H1 (cell line): Measurements from ENCODE around the gene GLS. TPM values are rescaled to one million over a fixed set of nuclear protein-coding genes. Genes with fewer than 3 reads are reported as not detected.

Experiments
- CTCF ChIA-PET: fragments of 300-600 bp; sonication (Branson Sonifier 250); formaldehyde crosslinking; loops from one replicate; lab custom pipeline; 2021; ENCODE audit not compliant: partially characterized antibody; lab: Charles Lee
- POLR2A ChIA-PET: fragments of 300-600 bp; sonication (Branson Sonifier 250); formaldehyde crosslinking; loops from one replicate; lab custom pipeline; 2021; ENCODE audit warnings: inconsistent platforms; ENCODE audit not compliant: partially characterized antibody; lab: Charles Lee
- DNase-seq, 2 experiments: peaks; one replicate each; pipeline versions ENCODE4 v3.0.0 to v3.0.0-alpha.2; 2010 to 2022; ENCODE audit warnings: low spot score in 2 of 2, low read depth in 1 of 2, mixed read lengths in 1 of 2
- FAIRE-seq: peaks from 2 replicates; lab custom pipeline; 2011; peaks lifted over from hg19 to GRCh38; lab: Jason Lieb, UNC
- H2AFZ ChIP-seq: 2 replicates; pipeline ENCODE4 v1.8.1; 2012; ENCODE audit warnings: low read length, inconsistent platforms
- H2AK5ac ChIP-seq: 2 replicates; pipeline ENCODE4 v1.6.1; 2013; ENCODE audit warnings: low read depth, low read length
- H2BK120ac ChIP-seq: replicated peaks from 2 replicates; pipeline ENCODE3; 2013; ENCODE audit warnings: low read depth, low read length, inconsistent platforms
- H2BK12ac ChIP-seq: 2 replicates; pipeline ENCODE4 v1.6.1; 2013; ENCODE audit warnings: low read depth, low read length
- H2BK15ac ChIP-seq: 2 replicates; pipeline ENCODE4 v1.6.1; 2013; ENCODE audit warnings: low read length
- H2BK20ac ChIP-seq: 2 replicates; pipeline ENCODE4 v1.6.1; 2013; ENCODE audit warnings: low read length
- H2BK5ac ChIP-seq: 2 replicates; pipeline ENCODE4 v1.6.1; 2013; ENCODE audit warnings: low read depth, low read length
- H3K14ac ChIP-seq: 2 replicates; pipeline ENCODE4 v1.6.1; 2013; ENCODE audit warnings: inconsistent platforms; ENCODE audit not compliant: insufficient read length
- H3K18ac ChIP-seq: 2 replicates; pipeline ENCODE4 v1.6.1; 2013; ENCODE audit warnings: low read length; ENCODE audit errors: extremely low read depth
- H3K23ac ChIP-seq: 2 replicates; pipeline ENCODE4 v1.6.1; 2013; ENCODE audit warnings: inconsistent platforms; ENCODE audit not compliant: insufficient read length
- H3K23me2 ChIP-seq: 2 replicates; pipeline ENCODE4 v1.6.1; 2013; ENCODE audit warnings: low read depth, low read length
- H3K27ac ChIP-seq: 2 replicates; pipeline ENCODE4 v1.6.1; 2011; ENCODE audit warnings: low read depth, low read length, inconsistent platforms
- H3K27me3 ChIP-seq, 4 experiments: replicated peaks in 1 of 4; 1 replicate in 1 of 4; 2 replicates in 3 of 4; pipeline versions ENCODE4 v1.6.1 to v1.8.1; 2011 to 2013; ENCODE audit warnings: low read length in 3 of 4, mild to moderate bottlenecking in 3 of 4, inconsistent platforms in 2 of 4, mixed read lengths in 2 of 4, moderate library complexity in 1 of 4; ENCODE audit not compliant: control insufficient read depth in 3 of 4, insufficient read depth in 3 of 4; ENCODE audit errors: extremely low read depth in 1 of 4
- H3K36me3 ChIP-seq, 4 experiments: 2 replicates each; pipeline versions ENCODE4 v1.6.1 to v1.8.1; 2011 to 2013; ENCODE audit warnings: mild to moderate bottlenecking in 4 of 4, low read length in 3 of 4, moderate library complexity in 2 of 4, control low read depth in 1 of 4, inconsistent platforms in 1 of 4; ENCODE audit not compliant: insufficient read depth in 4 of 4, control insufficient read depth in 2 of 4
- H3K4ac ChIP-seq: replicated peaks from 2 replicates; pipeline ENCODE3; 2013; ENCODE audit warnings: low read length, low read depth, mixed read lengths, inconsistent platforms; ENCODE audit not compliant: insufficient read length
- H3K4me1 ChIP-seq, 4 experiments: replicated peaks in 1 of 4; 1 replicate in 1 of 4; 2 replicates in 3 of 4; pipeline versions ENCODE4 v1.6.1 to v1.8.1; 2011 to 2013; ENCODE audit warnings: low read length in 3 of 4, inconsistent platforms in 2 of 4, mixed read lengths in 1 of 4; ENCODE audit not compliant: insufficient read depth in 4 of 4, control insufficient read depth in 3 of 4
- H3K4me2 ChIP-seq, 2 experiments: 2 replicates each; pipeline versions ENCODE4 v1.6.1 to v1.8.1; 2011 to 2013; ENCODE audit warnings: low read depth in 2 of 2, low read length in 2 of 2, control low read depth in 1 of 2, inconsistent platforms in 1 of 2, mild to moderate bottlenecking in 1 of 2; ENCODE audit not compliant: insufficient read depth in 1 of 2
- H3K4me3 ChIP-seq, 4 experiments: fragments of 200-600, 300-600 bp in 1 of 4; sonication (generic), shearing (Covaris generic), sonication (Bioruptor Twin) in 1 of 4; 2 replicates each; pipeline versions ENCODE4 v1.5.1 to v1.8.1; 2011 to 2016; ENCODE audit warnings: low read length in 4 of 4, low read depth in 3 of 4, control low read depth in 2 of 4, inconsistent platforms in 2 of 4, mild to moderate bottlenecking in 2 of 4, mixed read lengths in 1 of 4, moderate library complexity in 1 of 4; ENCODE audit not compliant: insufficient read depth in 2 of 4; ENCODE audit errors: extremely low read depth in 1 of 4
- H3K56ac ChIP-seq: replicated peaks from 2 replicates; pipeline ENCODE3; 2013; ENCODE audit warnings: low read depth, mild to moderate bottlenecking, mixed read lengths, low read length, inconsistent platforms; ENCODE audit not compliant: insufficient read length
- H3K79me1 ChIP-seq: 2 replicates; pipeline ENCODE4 v1.6.1; 2013; ENCODE audit warnings: low read depth, low read length, control low read depth
- H3K79me2 ChIP-seq, 2 experiments: 2 replicates each; pipeline versions ENCODE4 v1.6.1 to v1.8.1; 2012 to 2013; ENCODE audit warnings: low read length in 2 of 2, mild to moderate bottlenecking in 2 of 2, inconsistent platforms in 1 of 2; ENCODE audit not compliant: insufficient read depth in 2 of 2, control insufficient read depth in 1 of 2
- H3K9ac ChIP-seq, 4 experiments: replicated peaks in 1 of 4; 1 replicate in 1 of 4; 2 replicates in 3 of 4; pipeline versions ENCODE4 v1.6.1 to v1.8.1; 2011 to 2013; ENCODE audit warnings: low read depth in 3 of 4, low read length in 3 of 4, control low read depth in 2 of 4, mild to moderate bottlenecking in 2 of 4, moderate library complexity in 2 of 4, inconsistent platforms in 1 of 4; ENCODE audit errors: extremely low read depth in 1 of 4
- H3K9me3 ChIP-seq, 2 experiments: 2 replicates each; pipeline versions ENCODE4 v1.6.1 to v1.8.1; 2012 to 2013; ENCODE audit warnings: mild to moderate bottlenecking in 2 of 2, moderate library complexity in 2 of 2, control low read depth in 1 of 2, inconsistent platforms in 1 of 2, low read depth in 1 of 2, low read length in 1 of 2, mixed read lengths in 1 of 2; ENCODE audit not compliant: insufficient read depth in 2 of 2
- H4K20me1 ChIP-seq, 2 experiments: replicated peaks in 1 of 2; 2 replicates each; pipeline versions ENCODE3 to v1.8.1; 2011 to 2013; ENCODE audit warnings: inconsistent platforms in 2 of 2, low read length in 2 of 2, mild to moderate bottlenecking in 1 of 2; ENCODE audit not compliant: insufficient read depth in 2 of 2, control insufficient read depth in 1 of 2
- H4K5ac ChIP-seq: 2 replicates; pipeline ENCODE4 v1.6.1; 2013; ENCODE audit warnings: low read length, low read depth, mixed read lengths, inconsistent platforms; ENCODE audit not compliant: insufficient read length
- H4K8ac ChIP-seq: 2 replicates; pipeline ENCODE4 v1.8.0; 2013; ENCODE audit warnings: mild to moderate bottlenecking, moderate library complexity, low read length, inconsistent platforms; ENCODE audit not compliant: insufficient read depth; ENCODE audit errors: extremely low read depth
- H4K91ac ChIP-seq: replicated peaks from 2 replicates; pipeline ENCODE3; 2013; ENCODE audit warnings: low read length, mixed read lengths, inconsistent platforms; ENCODE audit not compliant: insufficient read length
- NRF1 ChIP-seq: IDR thresholded peaks from 2 replicates; pipeline ENCODE4 v1.6.1; 2011; ENCODE audit warnings: mild to moderate bottlenecking, low read depth, low read length, improper control_type of control experiment
- RAD21 ChIP-seq, 2 experiments: IDR thresholded peaks in 1 of 2; conservative IDR thresholded peaks in 1 of 2; 2 replicates each; pipeline ENCODE4 v1.6.1; 2011; ENCODE audit warnings: low read depth in 2 of 2, low read length in 2 of 2, improper control_type of control experiment in 1 of 2, inconsistent platforms in 1 of 2, mild to moderate bottlenecking in 1 of 2, moderate library complexity in 1 of 2
- WGBS, 2 experiments: shearing (Covaris generic) in 1 of 2; methylation state at CpG; one replicate each; pipeline versions ENCODE4 v1.1.6 to v1.1.7; 2013 to 2015; ENCODE audit warnings: low lambda C conversion rate in 2 of 2, mixed read lengths in 2 of 2, inconsistent platforms in 1 of 2, low coverage in 1 of 2, missing lambda C conversion rate in 1 of 2; ENCODE audit not compliant: insufficient replicate concordance in 2 of 2, insufficient coverage in 1 of 2, insufficient read length in 1 of 2; ENCODE audit errors: extremely low coverage in 1 of 2, missing lambda C conversion rate in 1 of 2; 5-methylcytosine and 5-hydroxymethylcytosine counted together
- polyA plus RNA-seq, 7 experiments: library from polyadenylated mRNA; depleted of rRNA in 3 of 7; stranded (reverse) in 5 of 7; unstranded in 2 of 7; fragments of >200 nt in 5 of 7; fragments of 200-250 nt in 2 of 7; gene quantifications; 1 replicate in 5 of 7; 2 replicates in 1 of 7; 4 replicates in 1 of 7; pipeline versions ENCODE4 v1.2.1 to v1.2.3, GENCODE V29; 2011 to 2013; ENCODE audit warnings: missing spikeins in 2 of 7, mixed read lengths in 2 of 7
- total RNA-seq: library from RNA; stranded (reverse); fragmentation: NEBNext Ultra II Directional; extraction: Animal tissue kit (Norgen Biotek cat#: 25700); gene quantifications from 2 replicates; pipeline ENCODE4 v1.2.1, GENCODE V29; 2021
- TF ChIP-seq, protein P1 (sequence below), 3 experiments: IDR thresholded peaks; 1 replicate in 2 of 3; 2 replicates in 1 of 3; pipeline versions ENCODE4 v1.5.1 to v1.6.1; 2011; ENCODE audit warnings: low read length in 3 of 3, mild to moderate bottlenecking in 3 of 3, inconsistent platforms in 2 of 3, low read depth in 1 of 3, moderate library complexity in 1 of 3; ENCODE audit not compliant: insufficient read depth in 1 of 3; ENCODE audit errors: control extremely low read depth in 1 of 3

Gene GLS
- total and polyA plus RNA-seq, 2 of the 8 experiments (the other 6 are each of a cell fraction or from before 2014, with no cell fraction given) = 15.7 to 89.8 TPM

GRCh38 chr2:190927301-190927700 is 46.7 kb downstream of the GLS start:
- Histone ChIP-seq H2AK5ac (no peak overlapping the region), H3K4me1 (peaks cover 0 to 2% (median 0%) of the 10 kb centered on the region in 4 experiments; a peak in 1 of 7 replicates), H3K79me1 (no peaks in the 10 kb centered on the region), H2BK5ac (no peak overlapping the region), H4K91ac (no peak overlapping the region), H2BK120ac (no peak overlapping the region), H4K5ac (no peak overlapping the region), H2BK15ac (no peak overlapping the region), H3K56ac (no peak overlapping the region), H3K27ac (no peak overlapping the region), H3K9me3 (no peaks in the 10 kb centered on the region), H3K4ac (no peak overlapping the region), H3K18ac (no peak overlapping the region), H3K36me3 (peaks cover 0 to 41% (median 7%) of the 10 kb centered on the region in 4 experiments; a peak in 4 of 8 replicates), H3K27me3 (no peaks in the 10 kb centered on the region), H3K4me3 (no peak overlapping the region), H3K23me2 (no peaks in the 10 kb centered on the region), H3K9ac (no peak overlapping the region), H2BK20ac (no peak overlapping the region), H4K20me1 (no peaks in the 10 kb centered on the region), H2AFZ (no peak overlapping the region), H3K23ac (no peak overlapping the region), H3K79me2 (no peaks in the 10 kb centered on the region), H3K4me2 (no peak overlapping the region), H3K14ac (no peak overlapping the region), H2BK12ac (no peak overlapping the region), H4K8ac (no peak overlapping the region)
- TF ChIP-seq RAD21 (IDR thresholded peaks at IDR 0.05 in 1 of 2, conservative IDR thresholded peaks at IDR 0.05 in 1 of 2; ENCODE audit: low read depth in 2 of 2, low read length in 2 of 2) (no peak), NRF1 (no peak)
- TF ChIP-seq, protein P1, sequence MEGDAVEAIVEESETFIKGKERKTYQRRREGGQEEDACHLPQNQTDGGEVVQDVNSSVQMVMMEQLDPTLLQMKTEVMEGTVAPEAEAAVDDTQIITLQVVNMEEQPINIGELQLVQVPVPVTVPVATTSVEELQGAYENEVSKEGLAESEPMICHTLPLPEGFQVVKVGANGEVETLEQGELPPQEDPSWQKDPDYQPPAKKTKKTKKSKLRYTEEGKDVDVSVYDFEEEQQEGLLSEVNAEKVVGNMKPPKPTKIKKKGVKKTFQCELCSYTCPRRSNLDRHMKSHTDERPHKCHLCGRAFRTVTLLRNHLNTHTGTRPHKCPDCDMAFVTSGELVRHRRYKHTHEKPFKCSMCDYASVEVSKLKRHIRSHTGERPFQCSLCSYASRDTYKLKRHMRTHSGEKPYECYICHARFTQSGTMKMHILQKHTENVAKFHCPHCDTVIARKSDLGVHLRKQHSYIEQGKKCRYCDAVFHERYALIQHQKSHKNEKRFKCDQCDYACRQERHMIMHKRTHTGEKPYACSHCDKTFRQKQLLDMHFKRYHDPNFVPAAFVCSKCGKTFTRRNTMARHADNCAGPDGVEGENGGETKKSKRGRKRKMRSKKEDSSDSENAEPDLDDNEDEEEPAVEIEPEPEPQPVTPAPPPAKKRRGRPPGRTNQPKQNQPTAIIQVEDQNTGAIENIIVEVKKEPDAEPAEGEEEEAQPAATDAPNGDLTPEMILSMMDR (IDR thresholded peaks at IDR 0.05; ENCODE audit: control extremely low read depth in 1 of 3, insufficient read depth in 1 of 3, low read depth in 1 of 3, low read length in 3 of 3) = no peak
- FAIRE-seq (no peak), DNase-seq (no peak)
- 93% methylated on average over 2 of the region's 2 CpGs; no CpG with 5 or more reads in 1 of the 2 experiments for WGBS, 2 experiments
- POLR2A ChIA-PET = no interaction called here
- CTCF ChIA-PET = no interaction called here
